Fibroblast of gingiva (primary cell): ENCODE measurements around the gene DLG4.

Experiments
- DNase-seq: peaks from one replicate; pipeline ENCODE4 v3.0.0-alpha.2; 2011; ENCODE audit warnings: low read depth

Gene DLG4

DNA sequence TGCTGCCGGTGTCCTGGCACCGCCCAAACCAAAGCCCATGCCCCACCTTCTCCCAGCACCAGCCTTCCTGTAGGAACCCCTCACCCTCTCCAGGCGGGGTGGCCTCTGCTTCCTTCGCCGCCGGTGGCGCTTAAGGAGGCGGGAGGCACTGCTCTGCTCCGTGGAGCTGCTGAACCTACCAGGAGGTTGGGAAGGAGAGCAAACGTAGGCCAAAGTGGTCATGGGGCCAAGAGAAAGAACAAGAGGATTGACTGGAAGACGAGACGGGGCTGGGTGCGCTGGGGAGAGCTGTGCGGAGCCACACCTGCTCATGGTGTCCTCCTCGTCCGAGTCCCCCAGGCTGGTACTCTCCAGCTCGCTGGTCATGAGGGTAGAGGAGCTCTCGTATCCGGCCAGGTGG lies 9.9 kb upstream of the DLG4 start:
- DNase-seq, result no peak

DNA sequence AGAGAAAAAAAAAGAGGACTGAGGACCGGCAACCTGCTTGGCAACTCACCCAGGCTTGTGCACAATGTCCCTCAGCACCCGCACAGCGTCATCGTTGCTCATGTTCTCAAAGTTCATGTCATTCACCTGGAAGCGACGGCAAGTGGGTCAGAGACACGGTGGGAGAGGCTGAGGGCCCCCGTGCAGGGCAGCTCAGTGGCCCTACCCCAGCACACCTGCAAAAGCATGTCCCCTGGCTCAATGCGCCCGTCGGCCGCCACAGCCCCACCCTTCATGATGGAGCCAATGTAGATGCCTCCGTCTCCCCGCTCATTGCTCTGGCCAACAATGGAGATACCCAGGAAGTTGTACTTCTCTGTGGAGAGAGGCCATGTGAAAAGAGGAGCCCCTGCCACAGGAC lies 9.3 kb upstream of the DLG4 start:
- no peak for DNase-seq

DNA sequence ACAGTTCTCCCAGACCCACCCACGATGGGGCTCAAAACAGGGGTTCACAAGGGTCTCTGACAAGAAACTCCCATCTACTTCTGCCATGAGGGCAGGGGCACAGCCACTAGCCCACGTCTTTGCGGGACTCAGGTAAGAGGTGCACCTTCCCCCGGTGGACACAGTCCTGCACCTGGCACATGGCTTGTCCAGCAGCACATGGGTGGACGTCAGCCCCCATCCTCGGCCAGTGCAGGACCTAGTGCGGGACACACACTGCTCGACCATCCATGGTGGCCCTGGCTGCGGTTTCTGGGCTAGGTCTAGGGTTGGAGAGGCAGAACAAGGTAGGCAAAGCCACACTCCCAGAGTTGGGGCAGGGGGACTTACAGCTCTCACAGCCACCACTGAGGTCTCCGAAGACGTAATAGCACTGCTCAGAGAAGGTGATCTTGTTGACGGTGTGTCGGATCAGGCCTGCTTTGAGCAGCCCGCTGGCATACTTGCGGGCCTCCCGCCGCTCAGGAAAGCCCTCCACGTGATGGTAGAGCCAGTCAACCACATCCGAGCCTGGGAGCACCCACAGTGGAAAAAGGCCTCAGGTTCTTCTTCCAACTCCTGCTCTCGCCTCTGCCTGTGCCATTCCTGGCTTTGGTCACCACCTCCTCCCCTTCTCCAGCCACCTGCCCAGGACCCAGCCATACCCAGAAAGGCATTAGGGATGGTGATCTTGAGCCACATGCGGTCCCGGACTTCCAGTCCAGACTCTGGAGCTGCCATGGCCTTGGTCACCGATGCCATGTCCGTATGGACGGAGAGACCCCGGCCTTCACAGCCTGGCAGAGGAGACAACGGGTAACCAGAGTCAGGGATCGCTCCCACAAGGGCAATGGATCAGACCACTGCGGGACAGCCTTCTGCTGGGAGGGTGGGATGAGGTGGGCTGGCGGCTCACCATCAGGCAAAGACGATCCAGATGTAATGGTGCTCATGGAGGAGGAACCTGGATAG lies 7.4 kb upstream of the DLG4 start:
- DNase-seq, result no peak

DNA sequence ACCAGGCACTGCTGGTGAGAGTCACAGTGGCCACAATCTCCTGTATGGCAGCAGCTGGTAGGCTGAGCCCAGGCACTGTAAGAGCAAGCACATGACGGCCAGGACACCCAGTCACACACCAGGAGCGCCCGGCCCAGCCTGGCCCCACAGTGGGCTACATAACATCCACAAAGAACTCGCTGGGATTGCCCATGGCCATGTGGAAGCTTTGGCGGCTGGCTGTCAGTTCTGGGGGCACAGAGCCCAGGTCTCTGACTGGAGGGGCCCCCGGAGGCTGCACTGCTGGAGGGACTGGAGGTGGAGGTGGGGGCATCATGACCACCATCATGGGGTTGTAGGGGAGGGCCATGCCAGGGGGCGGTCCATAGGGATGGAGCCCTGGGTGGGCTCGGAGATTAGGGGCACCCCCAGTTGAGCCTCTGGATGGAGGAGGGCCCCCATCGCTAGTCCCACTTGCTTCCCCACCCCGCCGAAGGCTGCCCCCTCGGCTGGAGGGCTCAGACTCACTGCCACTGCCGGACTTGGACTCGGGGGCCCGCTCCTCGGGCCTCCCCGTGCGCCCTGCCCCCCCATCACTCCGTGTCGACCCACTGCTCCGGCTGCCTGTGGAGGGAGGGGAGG lies 6.2 kb upstream of the DLG4 start:
- no peak for DNase-seq

DNA sequence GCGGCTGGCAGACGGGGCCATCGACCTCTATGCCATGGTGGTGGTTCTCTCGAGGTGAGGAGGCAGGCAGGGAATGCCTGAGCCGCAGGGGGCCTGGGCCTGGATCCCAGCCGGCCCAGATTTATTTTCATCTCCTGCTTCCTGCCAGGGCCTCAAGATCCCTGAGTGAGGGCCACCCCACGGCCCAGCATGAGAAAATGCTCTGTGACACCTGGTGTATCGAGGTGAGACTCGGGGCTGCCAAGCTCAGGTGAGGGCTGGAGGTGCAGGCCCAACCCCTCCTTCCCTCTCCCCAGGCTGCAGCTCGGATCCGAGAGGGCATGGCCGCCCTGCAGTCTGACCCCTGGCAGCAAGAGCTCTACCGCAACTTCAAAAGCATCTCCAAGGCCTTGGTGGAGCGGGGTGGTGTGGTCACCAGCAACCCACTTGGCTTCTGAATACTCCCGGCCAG lies 5.0 kb upstream of the DLG4 start:
- DNase-seq, result no peak

DNA sequence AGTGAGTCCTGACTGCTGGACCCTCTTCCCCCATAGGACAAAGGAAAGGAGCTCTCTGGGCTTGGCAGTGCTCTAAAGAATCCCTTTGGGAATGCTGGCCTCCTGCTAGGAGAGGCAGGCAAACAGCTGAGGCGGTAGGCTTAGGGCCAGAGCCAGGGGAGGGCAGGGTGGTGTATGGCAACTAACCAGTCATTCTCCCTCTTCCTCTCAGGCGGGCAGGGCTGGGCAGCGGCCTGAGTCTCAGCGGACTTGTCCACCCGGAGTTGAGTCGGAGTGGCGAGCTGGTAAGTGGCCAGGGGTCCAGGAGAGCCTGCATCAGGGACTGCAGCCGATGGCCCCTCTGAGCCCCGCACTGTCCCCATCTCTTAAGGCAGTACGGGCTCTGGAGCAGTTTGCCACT lies 4.5 kb upstream of the DLG4 start:
- peak; percentile 37 for DNase-seq

DNA sequence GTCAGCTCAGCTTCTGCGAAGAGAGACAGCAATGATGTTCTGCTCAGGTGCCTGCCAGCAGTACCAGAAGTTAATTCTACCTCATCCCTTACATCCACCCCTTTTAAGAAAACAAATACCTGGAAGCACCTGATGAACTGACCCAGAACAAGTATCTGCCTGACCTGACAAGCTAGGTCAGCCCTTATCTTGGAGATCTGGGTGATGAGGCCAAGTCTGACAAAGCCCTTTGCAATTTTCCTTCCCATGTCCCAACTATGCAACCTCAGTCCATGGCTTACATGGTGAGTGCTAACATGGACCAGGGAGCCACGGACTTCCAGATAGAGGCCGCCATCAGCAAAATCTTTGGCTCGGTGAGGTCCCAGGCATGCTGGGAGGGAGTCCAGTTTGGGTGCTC lies 3.7 kb upstream of the DLG4 start:
- no peak for DNase-seq

DNA sequence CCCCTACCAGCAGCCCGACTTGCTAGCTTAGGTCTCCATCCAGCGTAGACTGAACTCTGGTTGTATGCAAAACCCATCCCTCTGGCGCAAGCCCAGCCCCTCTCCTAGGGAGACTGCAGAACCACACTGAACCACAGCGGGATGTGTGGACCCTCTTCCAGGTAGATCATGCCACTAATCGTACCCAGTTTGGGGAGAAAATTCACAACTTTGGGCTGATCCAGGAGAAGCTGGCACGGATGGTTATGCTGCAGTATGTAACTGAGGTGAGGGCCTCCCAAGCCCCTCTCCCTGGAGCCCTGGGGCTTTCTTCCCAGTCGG lies 3.3 kb upstream of the DLG4 start:
- DNase-seq, result no peak

DNA sequence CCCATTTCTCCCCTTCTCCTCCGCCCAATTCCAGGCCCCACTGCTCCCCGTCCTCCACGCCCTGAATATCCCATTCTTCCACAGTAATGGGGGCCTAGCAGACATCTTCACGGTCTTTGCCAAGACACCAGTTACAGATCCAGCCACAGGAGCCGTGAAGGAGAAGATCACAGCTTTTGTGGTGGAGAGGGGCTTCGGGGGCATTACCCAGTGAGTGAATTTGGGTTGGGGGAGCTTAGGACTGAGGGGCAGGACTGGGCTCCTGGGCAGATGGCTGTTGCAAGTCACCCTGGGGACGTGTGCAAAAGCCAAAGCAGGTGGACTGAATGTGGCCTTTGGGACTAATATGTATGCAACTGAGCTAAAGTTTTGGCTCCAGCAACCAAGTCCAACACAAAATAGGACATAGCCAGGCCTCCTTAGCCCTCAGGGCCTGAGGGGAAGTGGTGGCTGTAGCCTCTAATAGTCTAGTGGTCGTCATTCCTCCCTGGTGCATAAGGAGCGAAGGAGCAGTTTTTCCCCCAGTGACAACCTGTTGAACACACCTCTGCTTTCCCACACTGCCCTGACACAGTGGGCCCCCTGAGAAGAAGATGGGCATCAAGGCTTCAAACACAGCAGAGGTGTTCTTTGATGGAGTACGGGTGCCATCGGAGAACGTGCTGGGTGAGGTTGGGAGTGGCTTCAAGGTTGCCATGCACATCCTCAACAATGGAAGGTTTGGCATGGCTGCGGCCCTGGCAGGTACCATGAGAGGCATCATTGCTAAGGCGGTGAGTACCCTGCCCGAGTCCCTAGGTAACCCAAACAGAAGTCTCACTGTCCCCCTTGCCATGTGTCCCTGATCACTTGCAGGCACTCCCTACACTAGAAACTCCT lies 2.7 kb upstream of the DLG4 start:
- no peak for DNase-seq

DNA sequence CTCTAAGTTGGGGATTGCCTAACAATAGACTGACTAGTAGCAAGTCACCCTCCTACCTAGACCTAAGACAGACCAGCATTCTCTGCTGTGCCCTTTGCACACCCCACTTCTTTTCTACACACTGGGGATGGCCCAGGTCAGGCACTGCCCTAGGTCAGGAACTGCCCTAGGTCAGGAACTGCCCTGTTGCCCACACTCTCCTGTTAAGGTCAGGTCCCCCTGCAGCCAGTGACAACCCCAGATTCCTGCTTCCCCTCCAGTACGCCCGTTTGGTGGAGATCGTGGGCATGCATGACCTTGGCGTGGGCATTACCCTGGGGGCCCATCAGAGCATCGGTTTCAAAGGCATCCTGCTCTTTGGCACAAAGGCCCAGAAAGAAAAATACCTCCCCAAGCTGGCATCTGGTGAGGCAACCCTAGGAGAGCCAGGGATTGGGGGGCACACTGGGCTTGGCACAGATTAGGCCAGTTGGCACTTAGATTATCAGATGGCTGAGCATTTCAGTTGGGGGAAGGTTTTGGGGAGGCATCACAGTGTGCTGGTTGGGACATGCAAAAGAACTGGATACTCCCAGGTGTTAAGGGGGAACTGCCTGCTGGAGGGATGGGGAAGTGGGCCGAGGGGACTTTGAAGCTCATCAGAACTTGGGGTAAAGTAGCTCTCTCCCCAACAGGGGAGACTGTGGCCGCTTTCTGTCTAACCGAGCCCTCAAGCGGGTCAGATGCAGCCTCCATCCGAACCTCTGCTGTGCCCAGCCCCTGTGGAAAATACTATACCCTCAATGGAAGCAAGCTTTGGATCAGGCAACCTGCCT lies 1.8 kb upstream of the DLG4 start:
- DNase-seq, result no peak

DNA sequence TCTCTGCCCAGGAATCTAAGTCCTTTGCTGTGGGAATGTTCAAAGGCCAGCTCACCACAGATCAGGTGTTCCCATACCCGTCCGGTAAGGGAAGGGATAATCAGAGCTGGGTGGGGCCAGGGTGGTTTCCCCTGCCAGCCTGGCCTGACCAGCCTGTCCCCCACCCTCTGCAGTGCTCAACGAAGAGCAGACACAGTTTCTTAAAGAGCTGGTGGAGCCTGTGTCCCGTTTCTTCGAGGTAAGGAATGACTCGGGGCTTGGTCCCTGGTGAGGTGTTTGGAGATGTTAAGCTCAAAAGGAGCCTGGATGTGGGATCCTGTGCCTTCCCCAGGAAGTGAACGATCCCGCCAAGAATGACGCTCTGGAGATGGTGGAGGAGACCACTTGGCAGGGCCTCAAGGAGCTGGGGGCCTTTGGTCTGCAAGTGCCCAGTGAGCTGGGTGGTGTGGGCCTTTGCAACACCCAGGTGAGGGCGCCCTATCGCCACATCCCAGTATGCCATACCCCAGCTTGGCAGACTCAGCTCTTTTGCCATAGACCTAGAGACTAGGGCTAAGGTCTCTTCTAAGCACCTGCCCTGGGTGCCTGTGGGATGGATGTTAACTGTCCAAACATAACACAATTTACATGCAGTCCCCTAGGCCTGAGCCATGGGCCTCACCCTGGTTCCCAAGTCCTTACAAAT lies 1.1 kb upstream of the DLG4 start:
- peak; percentile 61 for DNase-seq

DNA sequence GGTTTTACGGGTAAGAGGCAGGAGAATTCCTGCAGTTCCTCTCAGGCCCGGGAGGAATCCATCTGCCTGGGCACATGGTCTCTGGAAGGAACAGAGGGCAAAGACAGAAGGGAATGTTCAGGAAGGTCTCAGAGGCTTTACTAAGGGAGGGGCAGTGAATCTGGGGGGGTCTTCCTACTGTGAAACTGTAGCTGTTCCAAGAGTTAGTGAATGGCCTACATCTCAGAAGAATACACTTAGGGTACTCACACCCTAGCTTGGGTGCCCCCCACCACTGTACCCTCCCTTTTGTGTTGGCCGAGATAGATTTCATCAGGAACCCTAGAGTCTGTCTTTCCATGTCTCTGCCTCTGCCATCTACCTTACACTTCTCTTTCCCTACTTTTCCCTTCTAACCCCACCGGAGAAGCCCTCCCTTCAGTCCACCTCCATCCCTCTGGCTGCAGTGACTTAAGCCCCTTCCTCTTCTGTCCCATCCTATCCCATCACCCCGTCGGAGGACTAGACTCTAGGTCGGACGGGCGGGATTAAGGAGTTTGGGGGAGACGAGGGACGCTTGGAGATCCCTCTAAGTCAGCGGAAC lies 316 bp downstream of the DLG4 start:
- no peak for DNase-seq

DNA sequence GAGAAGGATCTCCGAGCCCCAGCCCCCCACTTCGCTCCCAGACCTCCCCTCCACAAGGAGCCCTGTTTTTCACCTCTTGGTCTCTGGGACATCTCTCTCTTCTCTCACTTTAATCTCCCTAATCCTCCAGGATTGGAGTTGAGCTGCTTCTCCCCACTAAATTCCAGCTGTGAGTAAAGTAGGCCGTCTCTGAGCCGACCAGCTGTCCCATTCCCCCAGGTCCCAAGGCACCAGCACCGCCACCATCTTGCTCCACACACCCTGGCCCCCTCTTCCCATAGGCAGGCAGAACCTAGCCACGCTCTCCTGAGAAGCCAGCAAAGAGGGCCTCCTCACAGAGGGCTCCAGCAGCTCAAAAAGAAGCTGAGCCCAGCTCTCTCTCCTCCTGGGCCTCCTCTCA lies 878 bp downstream of the DLG4 start:
- DNase-seq, result no peak

DNA sequence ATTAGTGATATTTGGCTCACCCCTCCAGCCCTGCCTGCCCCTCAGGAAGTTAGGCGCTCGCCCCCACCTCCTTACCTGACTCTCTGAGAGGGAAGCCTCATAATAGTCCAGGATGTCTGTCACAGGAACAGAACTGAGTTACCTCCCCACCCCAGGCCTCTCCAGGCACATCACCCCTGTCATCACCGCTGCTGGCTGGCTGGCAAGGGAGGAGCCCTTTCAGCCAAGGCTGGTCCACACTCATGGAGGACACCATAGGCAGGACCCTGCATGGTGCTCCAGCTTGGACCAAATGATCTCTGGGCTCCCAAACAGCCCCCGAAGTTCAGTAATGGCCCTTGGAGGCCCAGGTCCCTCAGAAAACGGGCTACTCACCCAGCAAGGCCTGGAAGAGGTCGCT lies 1.5 kb downstream of the DLG4 start:
- DNase-seq, result no peak

DNA sequence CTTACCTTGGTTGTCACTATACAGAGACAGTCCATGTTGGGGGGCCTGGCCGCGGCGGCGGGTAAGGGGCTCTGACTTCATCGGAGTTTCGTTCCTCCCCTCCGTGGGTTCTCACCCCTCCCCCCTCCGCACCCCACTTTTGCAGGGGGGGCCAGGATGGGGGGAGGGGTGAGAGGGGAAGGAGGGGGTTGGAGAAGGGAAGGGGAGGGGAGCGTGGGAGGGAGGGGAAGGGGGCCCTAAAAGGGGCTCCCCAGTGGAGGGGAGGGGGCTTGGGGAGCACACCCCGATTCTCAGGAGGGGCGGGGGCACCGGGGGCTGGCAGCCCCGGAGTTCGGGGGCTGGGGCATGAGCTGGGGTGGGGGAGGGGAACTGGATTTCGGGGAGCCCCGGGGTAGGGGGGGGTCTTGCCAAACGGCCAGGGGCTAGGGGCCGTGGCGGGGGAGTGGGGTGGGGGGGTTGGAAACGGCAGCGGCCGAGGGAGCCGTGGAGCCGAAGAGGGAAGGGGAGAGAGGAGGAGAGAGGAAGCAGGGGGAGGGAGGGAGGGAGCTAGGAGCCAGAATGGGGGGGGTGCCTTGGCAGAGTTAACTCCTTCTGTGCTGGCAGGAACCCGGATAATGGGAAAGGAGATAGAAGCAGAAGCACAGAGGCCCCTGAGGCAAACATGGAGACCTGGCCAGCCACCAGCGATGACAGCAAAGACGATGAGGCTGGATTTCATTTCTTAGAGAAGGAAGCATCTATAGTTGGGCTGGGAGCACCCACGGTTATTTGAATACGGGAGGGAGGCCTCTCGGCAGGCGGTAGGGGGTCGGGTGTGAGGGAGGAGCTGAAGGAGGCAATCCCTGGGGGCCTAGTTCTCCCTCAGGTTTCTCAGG lies 2.3 kb downstream of the DLG4 start:
- peak; percentile 76 for DNase-seq

DNA sequence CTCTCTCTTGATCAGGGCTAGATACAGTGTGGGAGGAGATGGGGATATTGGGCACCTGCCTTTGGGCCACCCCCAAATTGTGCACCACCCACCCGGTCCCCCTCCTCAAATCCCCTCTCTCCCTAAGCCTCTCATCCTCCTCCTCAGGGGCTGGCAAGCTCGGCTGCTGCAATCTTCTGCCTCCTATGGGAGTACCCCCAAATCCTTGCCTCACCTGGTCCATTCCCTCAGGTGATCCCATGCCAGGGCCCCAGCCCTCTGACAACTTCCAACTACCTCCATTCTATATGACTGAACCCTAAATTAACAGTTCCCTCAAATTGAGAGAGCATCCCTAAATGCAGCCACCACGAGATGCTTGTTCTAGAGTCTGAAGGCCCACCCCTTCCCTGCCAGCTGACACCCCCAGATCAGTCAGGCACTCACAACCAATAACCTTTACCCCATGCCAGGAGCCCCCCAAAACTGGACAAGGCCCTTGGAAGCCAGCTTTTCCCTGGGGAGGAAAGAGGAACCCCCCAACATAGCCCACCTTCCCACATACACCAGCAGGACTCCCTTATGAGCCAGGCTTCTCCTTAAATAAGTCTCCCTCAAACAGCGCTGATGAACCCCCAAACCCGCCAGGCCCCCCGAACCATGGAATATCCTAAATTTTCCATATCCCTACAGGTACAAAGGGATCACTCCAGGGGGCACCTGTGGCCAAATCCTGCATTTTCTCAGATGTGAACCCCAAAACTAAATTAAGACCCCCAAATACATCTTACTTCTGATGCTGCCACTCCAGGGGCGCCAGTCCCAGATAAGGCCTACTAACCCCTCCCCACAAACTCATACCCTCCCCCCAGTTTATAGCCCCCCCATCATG lies 3.2 kb downstream of the DLG4 start:
- no peak for DNase-seq

DNA sequence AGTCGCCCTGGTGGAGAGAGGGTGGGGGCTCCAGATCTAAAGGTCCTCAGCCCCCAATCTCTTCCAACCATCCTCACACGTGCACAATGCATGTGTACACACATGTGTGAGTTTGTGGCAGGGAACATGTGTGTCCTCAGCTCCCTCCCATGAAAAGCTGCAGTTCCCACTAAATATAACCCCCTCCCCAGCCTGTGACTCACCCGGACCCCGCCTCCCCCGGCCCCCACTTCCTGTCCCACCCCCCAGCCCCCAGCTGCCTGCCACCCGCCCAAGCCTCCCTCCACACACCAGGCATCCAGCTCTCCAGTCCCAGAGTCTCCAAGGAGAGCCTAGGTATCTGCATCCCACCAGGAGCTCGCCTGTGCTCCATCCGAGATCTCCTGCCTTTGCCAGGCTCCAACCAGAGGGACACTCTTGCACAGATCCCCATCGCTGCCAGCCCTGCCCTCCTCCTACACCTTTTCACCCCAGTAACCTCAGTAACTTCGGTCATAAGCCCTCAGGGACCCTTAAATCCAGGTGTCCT lies 3.9 kb downstream of the DLG4 start:
- DNase-seq, result no peak

DNA sequence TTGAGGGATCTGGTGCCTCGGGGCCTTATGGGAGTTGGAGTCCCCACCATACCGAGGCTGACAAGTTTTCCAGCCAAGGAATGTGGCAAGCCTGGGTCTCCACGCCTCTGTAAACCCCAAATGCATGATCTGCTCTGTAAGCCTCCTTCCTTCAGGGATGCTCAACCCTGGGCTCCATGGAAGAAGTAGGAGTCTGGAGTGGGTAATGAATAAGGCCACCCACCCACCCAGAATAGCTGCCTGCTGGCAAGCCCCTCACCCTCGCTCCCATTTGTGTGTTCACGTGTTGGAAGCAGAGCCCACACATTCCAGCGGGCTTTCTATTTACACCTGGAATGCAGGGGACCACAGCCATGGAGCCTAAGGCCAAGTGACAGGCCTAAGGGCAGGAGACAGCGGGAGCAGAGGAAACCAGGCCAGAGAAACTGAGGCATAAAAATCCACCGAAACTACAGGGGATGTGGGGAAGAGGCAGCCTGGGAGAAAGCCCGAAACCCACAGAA lies 4.4 kb downstream of the DLG4 start:
- DNase-seq, result no peak
